Measurements from ENCODE around the gene ABCC4. TPM values are rescaled to one million over a fixed set of nuclear protein-coding genes. Genes with fewer than 3 reads are reported as not detected.

Gene ABCC4
- total and polyA plus RNA-seq, 9 of the 15 experiments (the other 6 are each of a cell fraction or from before 2014, with no cell fraction given) = 9.4 to 46.1 (median 25.4) TPM

DNA sequence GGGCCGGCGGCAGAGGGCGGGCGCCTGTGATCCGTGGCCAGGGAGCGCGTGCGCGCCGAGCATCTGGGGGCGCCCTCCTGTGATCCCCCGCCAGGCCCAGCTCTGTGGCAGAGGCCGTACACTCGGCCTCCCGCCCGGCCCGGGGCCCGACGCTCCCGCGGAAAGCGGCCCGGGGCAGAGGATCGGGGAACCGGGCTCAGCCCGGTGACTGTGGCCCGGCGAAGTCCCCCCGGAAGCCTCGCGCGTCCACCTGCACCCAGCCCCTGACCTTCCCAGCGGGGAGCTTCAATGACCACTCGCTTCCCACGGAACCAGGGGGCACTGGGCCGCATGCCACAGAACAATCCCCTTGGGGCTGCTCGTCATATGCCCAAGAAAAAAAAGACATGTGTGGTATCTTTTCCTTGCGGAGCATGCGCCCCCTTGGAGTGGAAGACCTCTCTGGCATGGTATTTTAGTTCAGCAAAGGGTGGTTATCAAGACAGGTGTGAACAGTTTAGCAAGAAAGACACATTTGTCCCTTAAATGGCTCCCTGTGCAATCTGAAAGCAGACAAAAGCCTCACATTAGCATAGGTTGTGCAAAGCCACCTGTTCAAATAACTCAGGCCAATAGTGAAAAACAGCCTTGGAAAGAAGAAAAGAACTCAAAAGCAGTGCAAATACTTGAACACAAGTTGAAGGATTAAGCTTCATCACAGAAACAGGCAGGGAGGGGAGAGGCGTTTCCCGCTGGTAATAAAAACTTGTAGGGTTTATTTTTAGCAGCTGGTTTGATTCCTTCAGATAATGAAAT lies 298.0 kb downstream of the ABCC4 start:
- Histone ChIP-seq H3K27me3 (ENCODE audit: control insufficient read depth in 2 of 2, insufficient read depth in 2 of 2, low read length in 2 of 2) (peaks cover 0 to 10% of the 10 kb centered on the region in 2 experiments; a peak in 3 of 5 replicates), H3K4me2 (ENCODE audit: insufficient read depth, low read length) (no peak overlapping the region), H3K27ac (ENCODE audit: extremely low read depth, low read depth, low read length) (no peak overlapping the region), H4K20me1 (replicated peaks; ENCODE audit: control insufficient read depth, insufficient read depth, low read length) (no peaks in the 10 kb centered on the region), H3K9me1 (ENCODE audit: control insufficient read depth, insufficient read depth, low read length) (no peaks in the 10 kb centered on the region), H3K4me1 (replicated peaks in 1 of 2; ENCODE audit: control insufficient read depth in 2 of 2, insufficient read depth in 2 of 2, low read length in 2 of 2) (no peaks in the 10 kb centered on the region), H3K9me3 (replicated peaks; ENCODE audit: control insufficient read depth, insufficient read depth, low read depth, low read length) (no peaks in the 10 kb centered on the region), H3K79me2 (ENCODE audit: control insufficient read depth, insufficient read depth, low read length) (no peaks in the 10 kb centered on the region), H2AFZ (ENCODE audit: low read depth, low read length) (no peak overlapping the region), H3K4me3 (no peak overlapping the region), H3K9ac (ENCODE audit: insufficient read depth in 1 of 2, low read depth in 2 of 2, low read length in 2 of 2) (no peak overlapping the region), H3K36me3 (ENCODE audit: control insufficient read depth, insufficient read depth, low read length) (no peaks in the 10 kb centered on the region)
- intact Hi-C loops (cut with micrococcal nuclease) (loop anchor here (10.0 kb wide), 1 partner anchor 472 kb away; no protein-coding TSS in a partner anchor), in situ Hi-C loops (cut with MboI) (no loop called here)
- DNase-seq (ENCODE audit: extremely low read depth in 1 of 4, low spot score in 3 of 4) (no peak), FAIRE-seq (no peak), ATAC-seq (no peak)
- TF ChIP-seq SRSF9 (IDR thresholded peaks at IDR 0.05; ENCODE audit: borderline replicate concordance, low read depth, low read length) = no peak
- TF ChIP-seq, protein P1, sequence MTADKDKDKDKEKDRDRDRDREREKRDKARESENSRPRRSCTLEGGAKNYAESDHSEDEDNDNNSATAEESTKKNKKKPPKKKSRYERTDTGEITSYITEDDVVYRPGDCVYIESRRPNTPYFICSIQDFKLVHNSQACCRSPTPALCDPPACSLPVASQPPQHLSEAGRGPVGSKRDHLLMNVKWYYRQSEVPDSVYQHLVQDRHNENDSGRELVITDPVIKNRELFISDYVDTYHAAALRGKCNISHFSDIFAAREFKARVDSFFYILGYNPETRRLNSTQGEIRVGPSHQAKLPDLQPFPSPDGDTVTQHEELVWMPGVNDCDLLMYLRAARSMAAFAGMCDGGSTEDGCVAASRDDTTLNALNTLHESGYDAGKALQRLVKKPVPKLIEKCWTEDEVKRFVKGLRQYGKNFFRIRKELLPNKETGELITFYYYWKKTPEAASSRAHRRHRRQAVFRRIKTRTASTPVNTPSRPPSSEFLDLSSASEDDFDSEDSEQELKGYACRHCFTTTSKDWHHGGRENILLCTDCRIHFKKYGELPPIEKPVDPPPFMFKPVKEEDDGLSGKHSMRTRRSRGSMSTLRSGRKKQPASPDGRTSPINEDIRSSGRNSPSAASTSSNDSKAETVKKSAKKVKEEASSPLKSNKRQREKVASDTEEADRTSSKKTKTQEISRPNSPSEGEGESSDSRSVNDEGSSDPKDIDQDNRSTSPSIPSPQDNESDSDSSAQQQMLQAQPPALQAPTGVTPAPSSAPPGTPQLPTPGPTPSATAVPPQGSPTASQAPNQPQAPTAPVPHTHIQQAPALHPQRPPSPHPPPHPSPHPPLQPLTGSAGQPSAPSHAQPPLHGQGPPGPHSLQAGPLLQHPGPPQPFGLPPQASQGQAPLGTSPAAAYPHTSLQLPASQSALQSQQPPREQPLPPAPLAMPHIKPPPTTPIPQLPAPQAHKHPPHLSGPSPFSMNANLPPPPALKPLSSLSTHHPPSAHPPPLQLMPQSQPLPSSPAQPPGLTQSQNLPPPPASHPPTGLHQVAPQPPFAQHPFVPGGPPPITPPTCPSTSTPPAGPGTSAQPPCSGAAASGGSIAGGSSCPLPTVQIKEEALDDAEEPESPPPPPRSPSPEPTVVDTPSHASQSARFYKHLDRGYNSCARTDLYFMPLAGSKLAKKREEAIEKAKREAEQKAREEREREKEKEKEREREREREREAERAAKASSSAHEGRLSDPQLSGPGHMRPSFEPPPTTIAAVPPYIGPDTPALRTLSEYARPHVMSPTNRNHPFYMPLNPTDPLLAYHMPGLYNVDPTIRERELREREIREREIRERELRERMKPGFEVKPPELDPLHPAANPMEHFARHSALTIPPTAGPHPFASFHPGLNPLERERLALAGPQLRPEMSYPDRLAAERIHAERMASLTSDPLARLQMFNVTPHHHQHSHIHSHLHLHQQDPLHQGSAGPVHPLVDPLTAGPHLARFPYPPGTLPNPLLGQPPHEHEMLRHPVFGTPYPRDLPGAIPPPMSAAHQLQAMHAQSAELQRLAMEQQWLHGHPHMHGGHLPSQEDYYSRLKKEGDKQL (CRISPR knock-in tag; IDR thresholded peaks at IDR 0.05; ENCODE audit: borderline replicate concordance) = no peak
- TF ChIP-seq, protein P2, sequence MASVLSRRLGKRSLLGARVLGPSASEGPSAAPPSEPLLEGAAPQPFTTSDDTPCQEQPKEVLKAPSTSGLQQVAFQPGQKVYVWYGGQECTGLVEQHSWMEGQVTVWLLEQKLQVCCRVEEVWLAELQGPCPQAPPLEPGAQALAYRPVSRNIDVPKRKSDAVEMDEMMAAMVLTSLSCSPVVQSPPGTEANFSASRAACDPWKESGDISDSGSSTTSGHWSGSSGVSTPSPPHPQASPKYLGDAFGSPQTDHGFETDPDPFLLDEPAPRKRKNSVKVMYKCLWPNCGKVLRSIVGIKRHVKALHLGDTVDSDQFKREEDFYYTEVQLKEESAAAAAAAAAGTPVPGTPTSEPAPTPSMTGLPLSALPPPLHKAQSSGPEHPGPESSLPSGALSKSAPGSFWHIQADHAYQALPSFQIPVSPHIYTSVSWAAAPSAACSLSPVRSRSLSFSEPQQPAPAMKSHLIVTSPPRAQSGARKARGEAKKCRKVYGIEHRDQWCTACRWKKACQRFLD (CRISPR knock-in tag; IDR thresholded peaks at IDR 0.05) = no peak
- no peak for TF ChIP-seq CHD2 (IDR thresholded peaks at IDR 0.05; ENCODE audit: low read depth, low read length)
- TF ChIP-seq CCAR2 (IDR thresholded peaks at IDR 0.05; ENCODE audit: low read depth, low read length) = no peak
- no peak for TF ChIP-seq HNRNPL (IDR thresholded peaks at IDR 0.05; ENCODE audit: low read depth, low read length)
- no peak for TF ChIP-seq ATF7 (IDR thresholded peaks at IDR 0.05)
- TF ChIP-seq ZNF398 (CRISPR knock-in tag; IDR thresholded peaks at IDR 0.05) = no peak
- BruUV-seq (replicated peaks) = no TSS peak
- ChIA-PET CTCF (ENCODE audit: low intra/inter-chr PET ratio) (no interaction called here), POLR2A (no interaction called here)
- WGBS (ENCODE audit: insufficient coverage, low coverage, missing lambda C conversion rate) = 36% methylated on average over 9 of the region's 41 CpGs

Measured in K562 (cell line).